Measurements from ENCODE around the gene COL18A1.
"Not testable (repeated sequence)": the region's sequence is repeated elsewhere in the genome, so short reads cannot be mapped to it uniquely, and the experiment has no call there.

Gene COL18A1

DNA sequence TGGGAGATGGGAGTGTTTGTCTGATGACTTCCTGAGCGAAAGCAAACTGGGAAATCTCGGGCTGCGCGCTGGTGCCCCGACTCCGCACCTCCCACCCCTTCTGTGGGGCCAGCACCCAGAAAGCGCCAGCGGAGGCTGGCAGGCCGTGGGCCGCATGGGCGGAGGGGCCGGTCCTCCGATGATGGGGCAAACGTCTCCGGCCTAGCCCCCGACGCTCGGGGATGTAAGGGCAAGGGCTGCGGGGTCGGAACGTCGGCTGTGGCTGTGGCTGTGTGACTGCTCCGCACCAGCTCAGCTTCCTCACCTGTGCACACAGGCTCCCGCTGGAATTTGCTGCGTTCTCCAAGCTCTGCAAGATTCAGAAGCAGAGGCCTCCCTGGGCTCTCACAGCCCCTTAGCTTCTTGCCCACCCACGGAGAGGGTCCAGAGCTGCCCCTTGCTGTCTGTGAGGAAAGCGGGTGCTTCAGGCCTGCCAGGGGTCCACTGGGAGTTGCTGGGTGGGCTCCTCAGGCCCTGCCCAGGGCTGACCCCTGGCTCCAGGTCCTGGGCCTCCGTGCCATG lies 35.0 kb downstream of the COL18A1 start:
- DNase-seq (ENCODE audit: low read depth, low spot score) = no peak
- H3K4me3 ChIP-seq (ENCODE audit: low read depth, low read length) = no peak overlapping the region
- in situ Hi-C loops (cut with HindIII; ENCODE audit: low sequenced_read_pairs) = no loop called here
- TF ChIP-seq, protein P1, sequence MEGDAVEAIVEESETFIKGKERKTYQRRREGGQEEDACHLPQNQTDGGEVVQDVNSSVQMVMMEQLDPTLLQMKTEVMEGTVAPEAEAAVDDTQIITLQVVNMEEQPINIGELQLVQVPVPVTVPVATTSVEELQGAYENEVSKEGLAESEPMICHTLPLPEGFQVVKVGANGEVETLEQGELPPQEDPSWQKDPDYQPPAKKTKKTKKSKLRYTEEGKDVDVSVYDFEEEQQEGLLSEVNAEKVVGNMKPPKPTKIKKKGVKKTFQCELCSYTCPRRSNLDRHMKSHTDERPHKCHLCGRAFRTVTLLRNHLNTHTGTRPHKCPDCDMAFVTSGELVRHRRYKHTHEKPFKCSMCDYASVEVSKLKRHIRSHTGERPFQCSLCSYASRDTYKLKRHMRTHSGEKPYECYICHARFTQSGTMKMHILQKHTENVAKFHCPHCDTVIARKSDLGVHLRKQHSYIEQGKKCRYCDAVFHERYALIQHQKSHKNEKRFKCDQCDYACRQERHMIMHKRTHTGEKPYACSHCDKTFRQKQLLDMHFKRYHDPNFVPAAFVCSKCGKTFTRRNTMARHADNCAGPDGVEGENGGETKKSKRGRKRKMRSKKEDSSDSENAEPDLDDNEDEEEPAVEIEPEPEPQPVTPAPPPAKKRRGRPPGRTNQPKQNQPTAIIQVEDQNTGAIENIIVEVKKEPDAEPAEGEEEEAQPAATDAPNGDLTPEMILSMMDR (IDR thresholded peaks at IDR 0.05; ENCODE audit: low read depth, low read length) = no peak

DNA sequence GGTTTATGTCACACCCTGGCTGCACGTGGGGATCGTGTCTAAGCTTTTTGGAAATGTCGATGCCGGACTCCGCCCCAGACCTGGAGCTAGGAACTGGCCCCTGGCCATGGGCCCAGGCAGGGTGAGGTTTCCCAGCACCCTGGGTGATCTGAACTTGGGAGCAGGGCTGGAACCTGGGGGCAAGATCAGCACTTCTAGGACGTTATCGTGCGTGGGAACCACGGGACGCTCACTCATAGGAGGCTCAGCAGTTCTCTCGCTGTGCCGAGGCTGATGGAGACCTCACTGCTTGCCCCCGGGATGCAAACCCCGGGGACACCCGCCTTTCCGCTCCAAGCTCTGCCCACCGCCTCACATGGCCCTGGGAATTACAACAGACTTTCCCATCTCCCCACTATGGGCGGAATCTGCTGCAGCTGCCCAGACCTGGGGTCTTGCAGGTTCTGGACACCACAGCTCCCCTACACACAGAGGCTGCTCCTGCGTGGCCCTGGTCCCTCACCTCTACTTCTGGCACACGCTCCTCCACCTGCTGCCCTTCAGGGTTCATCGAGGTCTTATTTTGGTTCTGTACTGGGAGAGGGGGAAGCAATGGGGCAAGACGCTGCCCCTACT lies 35.9 kb downstream of the COL18A1 start:
- H3K4me3 ChIP-seq (ENCODE audit: low read depth, low read length) = no peak overlapping the region
- TF ChIP-seq, protein P1 (IDR thresholded peaks at IDR 0.05; ENCODE audit: low read depth, low read length) = no peak
- in situ Hi-C loops (cut with HindIII; ENCODE audit: low sequenced_read_pairs) = no loop called here
- no peak for DNase-seq (ENCODE audit: low read depth, low spot score)

DNA sequence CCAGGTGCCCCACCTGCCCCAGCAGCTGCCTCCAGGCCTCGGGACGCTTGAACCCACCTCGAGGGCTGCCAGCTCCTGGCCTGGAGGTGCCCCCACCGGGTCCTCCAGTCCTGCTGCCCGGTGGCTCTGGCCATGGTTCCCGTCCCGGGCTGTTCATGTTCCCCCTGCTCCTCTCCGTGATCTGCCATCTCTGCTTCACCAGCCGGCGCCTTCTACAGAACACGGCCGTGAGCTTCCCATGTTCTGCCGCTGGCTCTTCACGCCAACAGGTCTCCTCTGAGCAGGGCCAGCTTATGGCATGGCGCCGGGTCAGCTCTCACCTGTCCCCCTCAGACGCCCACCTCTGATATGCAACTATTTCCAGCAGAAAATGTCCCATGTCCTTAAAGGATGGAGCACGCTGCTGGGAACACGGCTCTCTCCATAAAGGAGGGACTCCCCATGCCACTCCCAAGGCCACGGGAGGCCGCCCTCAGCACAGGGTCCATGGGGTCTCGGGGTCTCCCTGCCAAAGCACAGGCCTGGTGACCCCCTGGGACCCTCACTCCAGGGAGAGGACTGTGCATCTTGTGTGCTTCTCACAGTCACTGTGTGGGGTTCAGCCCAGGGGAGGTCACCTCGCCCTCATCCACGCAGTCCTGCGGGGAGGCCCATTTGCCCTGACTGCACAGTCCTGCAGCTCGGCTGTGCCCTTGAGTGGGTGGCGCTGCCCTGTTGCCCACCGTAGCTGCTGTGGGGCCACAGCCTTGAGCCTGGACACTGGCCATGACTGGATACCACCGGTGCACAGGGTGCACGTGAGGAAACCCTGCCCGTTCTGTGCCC lies 36.7 kb downstream of the COL18A1 start:
- H3K4me3 ChIP-seq (ENCODE audit: low read depth, low read length) = no peak overlapping the region
- no peak for DNase-seq (ENCODE audit: low read depth, low spot score)
- in situ Hi-C loops (cut with HindIII; ENCODE audit: low sequenced_read_pairs) = no loop called here
- TF ChIP-seq, protein P1 (IDR thresholded peaks at IDR 0.05; ENCODE audit: low read depth, low read length) = no peak

- in situ Hi-C loops (cut with HindIII; ENCODE audit: low sequenced_read_pairs) = no loop called here
- H3K4me3 ChIP-seq (ENCODE audit: low read depth, low read length) = no peak overlapping the region
- no peak for DNase-seq (ENCODE audit: low read depth, low spot score)
- TF ChIP-seq, protein P1 (IDR thresholded peaks at IDR 0.05; ENCODE audit: low read depth, low read length) = no peak
Observed at GRCh38 chr21:45442276-45442675, 37.3 kb downstream of the COL18A1 start.

DNA sequence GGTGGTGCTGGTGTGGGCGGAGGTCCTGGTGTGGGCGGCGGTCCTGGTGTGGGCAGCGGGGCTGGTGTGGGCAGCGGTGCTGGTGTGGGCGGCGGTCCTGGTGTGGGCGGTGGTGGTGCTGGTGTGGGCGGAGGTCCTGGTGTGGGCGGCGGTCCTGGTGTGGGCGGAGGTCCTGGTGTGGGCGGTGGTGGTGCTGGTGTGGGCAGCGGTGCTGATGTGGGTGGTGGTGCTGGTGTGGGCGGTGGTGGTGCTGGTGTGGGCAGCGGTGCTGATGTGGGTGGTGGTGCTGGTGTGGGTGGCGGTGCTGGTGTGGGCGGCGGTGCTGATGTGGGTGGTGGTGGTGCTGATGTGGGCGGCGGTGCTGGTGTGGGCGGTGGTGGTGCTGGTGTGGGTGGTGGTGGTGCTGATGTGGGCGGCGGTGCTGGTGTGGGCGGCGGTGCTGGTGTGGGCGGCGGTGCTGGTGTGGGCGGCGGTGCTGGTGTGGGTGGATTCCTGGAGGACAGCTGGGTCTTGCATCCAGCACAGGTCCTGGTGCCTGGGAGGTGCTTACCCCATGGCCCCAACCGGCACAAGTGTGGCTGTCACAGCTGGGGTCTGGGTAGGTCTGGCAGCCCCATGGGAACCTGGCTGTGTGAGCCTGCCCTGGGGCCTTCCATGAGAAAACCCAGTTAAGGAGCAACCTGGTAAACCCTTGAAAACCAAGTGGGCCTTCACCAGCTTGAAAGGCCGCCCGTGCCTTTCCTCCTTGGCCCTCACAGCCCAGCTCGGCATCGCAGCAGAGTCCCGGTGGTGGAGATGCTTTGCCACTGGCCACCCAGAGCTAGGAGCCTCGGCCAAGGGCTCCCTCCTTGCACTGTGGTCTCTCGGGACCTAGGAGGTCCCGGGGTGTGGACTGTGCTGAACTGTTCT lies 38.0 kb downstream of the COL18A1 start:
- DNase-seq (ENCODE audit: low read depth, low spot score); in situ Hi-C loops (cut with HindIII; ENCODE audit: low sequenced_read_pairs): not testable (repeated sequence)

GRCh38 chr21:45443595-45444181 lies 38.7 kb downstream of the COL18A1 start:
- DNase-seq (ENCODE audit: low read depth, low spot score) = no peak
- TF ChIP-seq, protein P1 (IDR thresholded peaks at IDR 0.05; ENCODE audit: low read depth, low read length) = peak; percentile 5
- in situ Hi-C loops (cut with HindIII; ENCODE audit: low sequenced_read_pairs) = no loop called here
- H3K4me3 ChIP-seq (ENCODE audit: low read depth, low read length) = no peak overlapping the region

More for the DNA sequence above, 38.0 kb downstream of the COL18A1 start:
- H3K4me3 ChIP-seq (ENCODE audit: low read depth, low read length) = not testable (repeated sequence)
